Tibial nerve (tissue), 4 donors: ENCODE measurements around the gene SH3D21.

Source experiments
- CTCF ChIP-seq, 5 experiments: fragments of 200-600 bp in 3 of 5; fragments of 450-650 bp in 2 of 5; sonication (generic) in 3 of 5; IDR thresholded peaks; one replicate each; pipeline ENCODE4 v1.5.1; 2016 to 2019; ENCODE audit warnings: antibody characterized with exemption in 5 of 5, mild to moderate bottlenecking in 3 of 5, moderate library complexity in 2 of 5
- EP300 ChIP-seq, 2 donors: sonication (generic); formaldehyde crosslinking; IDR thresholded peaks; one replicate each; pipeline ENCODE4 v1.6.1; 2017; ENCODE audit warnings: antibody characterized with exemption in 2 of 2, mild to moderate bottlenecking in 1 of 2

- TF ChIP-seq CTCF (IDR thresholded peaks at IDR 0.05) (no peak), EP300 (IDR thresholded peaks at IDR 0.05) (no peak)
Measured at GRCh38 chr1:36284061-36284460, 22.1 kb upstream of the SH3D21 start.
